OCI-M2 (cell line): ENCODE results near the gene FAIM.
"Not testable (repeated sequence)": the region's sequence is repeated elsewhere in the genome, so short reads cannot be mapped to it uniquely, and the experiment has no call there.

Experiments
- DNase-seq: peaks from one replicate; lab custom pipeline; 2025; ENCODE audit not compliant: unreplicated experiment; lab: John Stamatoyannopoulos, UW

Gene FAIM, protein sequence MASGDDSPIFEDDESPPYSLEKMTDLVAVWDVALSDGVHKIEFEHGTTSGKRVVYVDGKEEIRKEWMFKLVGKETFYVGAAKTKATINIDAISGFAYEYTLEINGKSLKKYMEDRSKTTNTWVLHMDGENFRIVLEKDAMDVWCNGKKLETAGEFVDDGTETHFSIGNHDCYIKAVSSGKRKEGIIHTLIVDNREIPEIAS

GRCh38 chr3:138608322-138609135 lies at the start of gene FAIM:
TSS of gene FAIM (plus strand) at chr3:138608771. CDS start at chr3:138619727, 10,956 bp downstream.
- no peak for DNase-seq

DNA sequence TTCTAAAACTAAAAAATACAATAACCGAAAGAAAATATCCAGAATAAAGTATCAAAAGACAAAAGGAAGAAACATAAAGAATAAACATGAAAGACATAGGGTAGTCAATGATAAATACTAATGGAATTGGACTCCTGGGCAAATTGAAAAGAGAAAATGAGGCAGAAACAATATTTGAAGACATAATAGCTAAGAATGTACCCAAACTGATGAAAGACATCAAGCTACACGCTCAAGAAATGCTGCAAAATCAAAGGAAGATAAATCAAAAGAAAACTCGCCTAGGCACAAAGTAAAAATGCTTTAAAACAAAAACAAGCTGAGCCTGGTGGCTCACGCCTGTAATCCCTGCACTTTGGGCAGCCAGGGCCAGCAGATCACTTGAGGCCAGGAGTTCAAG lies 49.4 kb upstream of the FAIM start:
- DNase-seq = no peak

- DNase-seq = no peak
These were observed 48.1 kb upstream of the FAIM start for GRCh38 chr3:138560501-138560900.

GRCh38 chr3:138562902-138563301 lies 45.7 kb upstream of the FAIM start:
- DNase-seq = not testable (repeated sequence)

- not testable (repeated sequence) for DNase-seq
These were observed 42.3 kb upstream of the FAIM start for GRCh38 chr3:138566293-138566692.

- DNase-seq = no peak
These were observed 41.2 kb upstream of the FAIM start for GRCh38 chr3:138567403-138567802.

GRCh38 chr3:138569090-138569489 lies 39.5 kb upstream of the FAIM start:
- no peak for DNase-seq

GRCh38 chr3:138569624-138570023 lies 38.9 kb upstream of the FAIM start:
- DNase-seq = not testable (repeated sequence)

- no peak for DNase-seq
These were observed 35.4 kb upstream of the FAIM start for GRCh38 chr3:138573138-138573537.

DNA sequence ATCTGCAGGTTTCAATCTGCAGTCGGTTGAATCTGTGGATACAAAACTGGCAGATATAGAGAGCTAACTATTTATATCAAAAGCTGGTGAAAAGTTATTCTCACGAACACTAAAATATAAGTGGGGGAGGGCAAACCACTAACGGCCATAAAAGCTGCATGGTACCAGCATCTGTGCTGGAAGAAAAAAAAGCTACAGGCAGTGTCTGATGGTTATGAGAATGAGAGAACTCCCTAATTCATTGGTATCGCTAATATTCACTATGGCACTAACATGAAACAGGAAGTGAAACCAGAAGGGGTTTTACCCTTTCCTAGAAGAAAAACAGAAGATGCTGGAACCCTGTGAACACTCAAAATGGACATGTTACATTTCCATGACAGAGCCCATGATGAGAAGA lies 30.4 kb upstream of the FAIM start:
- no peak for DNase-seq

DNA sequence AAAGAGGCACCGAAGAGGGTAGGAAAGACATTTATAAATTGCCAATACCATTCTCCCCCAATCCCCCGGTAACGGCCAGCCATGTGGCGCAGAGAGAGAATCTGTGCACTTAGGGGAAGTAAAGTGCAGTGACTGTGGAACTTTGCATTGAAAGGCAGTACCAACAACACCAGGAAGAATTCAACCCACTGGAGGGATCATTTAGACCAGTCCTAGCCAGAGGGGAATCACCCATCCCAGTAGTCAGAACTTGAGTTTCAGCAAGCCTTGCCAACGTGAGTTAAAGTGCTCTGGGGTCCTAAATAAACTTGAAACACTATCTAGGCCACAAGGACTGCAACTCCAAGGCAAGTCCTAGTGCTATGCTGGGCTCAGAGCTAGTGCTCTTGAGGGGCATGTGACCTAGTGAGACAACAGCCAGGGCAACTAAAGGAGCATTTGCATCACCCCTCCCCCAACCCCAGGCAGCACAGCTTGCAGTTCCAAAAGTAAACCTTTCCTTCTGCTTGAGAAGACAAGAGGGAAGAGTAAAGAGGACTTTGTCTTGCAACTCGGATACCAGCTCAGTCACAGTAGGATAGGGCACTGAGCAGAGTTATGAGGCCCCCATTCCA lies 29.5 kb upstream of the FAIM start:
- no peak for DNase-seq

DNA sequence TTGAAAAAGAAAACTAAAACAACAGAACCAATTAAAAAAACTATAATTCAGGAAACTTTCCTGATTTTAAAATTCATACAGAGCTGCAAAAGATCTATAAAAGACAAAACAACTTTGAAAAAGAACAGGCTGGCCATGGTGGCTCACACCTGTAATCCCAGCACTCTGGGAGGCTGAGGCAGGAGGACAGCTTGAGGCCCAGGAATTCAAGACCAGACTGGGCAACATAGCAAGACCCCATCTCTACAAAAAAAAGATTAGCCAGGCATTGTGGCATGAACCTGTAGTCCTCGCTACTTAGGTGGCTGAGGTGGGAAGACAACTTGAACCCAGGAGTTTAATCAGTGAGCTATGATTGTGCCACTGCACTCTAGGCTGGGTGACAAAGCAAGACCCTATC lies 21.2 kb upstream of the FAIM start:
- DNase-seq = no peak

GRCh38 chr3:138588445-138588844 lies 20.1 kb upstream of the FAIM start:
- DNase-seq = no peak

DNA sequence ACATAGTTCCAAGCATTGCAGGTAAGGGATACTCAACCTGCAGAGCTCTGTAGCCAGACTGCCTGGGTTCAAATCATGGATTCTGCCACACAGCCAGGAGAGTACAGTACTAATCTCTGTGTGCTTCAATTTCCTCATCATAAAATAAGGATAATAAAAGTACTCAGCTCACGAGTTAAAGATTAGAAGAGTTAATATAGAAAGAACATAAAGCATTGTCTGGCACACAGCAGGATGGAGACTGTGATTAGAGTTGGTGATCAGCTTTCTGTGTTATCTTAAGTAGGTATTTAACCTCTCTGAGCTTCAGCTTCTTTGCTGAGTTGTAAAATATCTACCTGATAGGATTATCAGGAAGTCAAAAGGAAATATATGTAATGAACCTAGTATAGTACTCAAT lies 17.2 kb upstream of the FAIM start:
- no peak for DNase-seq

GRCh38 chr3:138593488-138594149 lies 15.0 kb upstream of the FAIM start:
- DNase-seq = no peak

DNA sequence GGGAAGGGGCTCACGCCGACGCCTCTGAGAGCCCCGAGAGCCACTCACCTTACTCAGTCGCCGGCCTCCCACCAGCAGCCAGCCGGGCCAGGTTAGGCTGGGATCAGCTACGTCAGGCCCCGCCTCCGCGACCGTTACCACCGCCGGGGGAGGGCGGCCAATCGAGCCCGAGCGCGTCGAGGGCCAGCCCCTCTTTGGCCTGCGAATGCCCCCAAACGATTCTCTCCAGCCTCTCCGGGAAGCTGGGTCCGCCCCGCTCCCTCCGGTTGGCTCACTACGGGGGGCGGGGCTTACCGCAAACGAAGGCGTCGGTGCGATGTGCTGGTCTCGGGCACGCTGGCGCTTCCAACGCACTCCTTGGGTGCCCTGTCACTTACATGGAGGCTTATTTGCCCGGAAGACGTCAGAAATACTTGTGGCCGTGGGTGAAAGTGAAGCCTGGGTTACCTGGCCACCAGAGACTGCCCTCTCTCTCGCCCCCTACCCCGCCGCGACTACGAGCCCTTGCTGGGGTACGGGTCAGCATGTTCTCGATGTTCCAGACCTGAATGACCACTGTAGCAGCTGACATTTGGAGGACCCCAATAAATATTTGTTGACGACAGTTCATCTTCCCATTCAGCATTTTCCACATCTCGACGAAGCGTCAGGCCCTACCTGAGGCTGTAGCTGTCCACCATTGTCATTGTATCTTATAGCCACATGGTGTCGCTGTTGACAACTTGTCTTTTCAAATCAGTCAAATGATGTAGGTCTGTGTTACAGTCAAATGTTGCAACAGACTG lies 14.2 kb upstream of the FAIM start, which contains the start of gene CEP70:
TSS of gene CEP70 (minus strand) at position 111 of the 785 bp plus-strand sequence. CDS start 21,333 bp downstream, outside the sequence.
- no peak for DNase-seq

GRCh38 chr3:138594935-138595610 lies 13.5 kb upstream of the FAIM start:
- DNase-seq = no peak

- DNase-seq = not testable (repeated sequence)
These were observed 11.2 kb upstream of the FAIM start for GRCh38 chr3:138597186-138597976.

- DNase-seq = no peak
These were observed 10.0 kb upstream of the FAIM start for GRCh38 chr3:138598534-138598933.
